GM18951 (cell line): ENCODE data around the gene MSLN.
"Not testable (repeated sequence)": the region's sequence is repeated elsewhere in the genome, so short reads cannot be mapped to it uniquely, and the experiment has no call there.

Experiments used
- POLR2A ChIP-seq: IDR thresholded peaks from 4 replicates; pipeline ENCODE4 v1.6.1; 2011; ENCODE audit warnings: mild to moderate bottlenecking; ENCODE audit not compliant: insufficient read length, insufficient read depth; ENCODE audit errors: extremely low read depth
- in situ Hi-C: fragments of 300-500 bp; cut with MboI; formaldehyde crosslinking; loops from one replicate; pipeline ENCODE4 v1.12.0; 2022; ENCODE audit warnings: low sequenced_read_pairs, mixed read lengths, inconsistent platforms; ENCODE audit not compliant: unreplicated experiment

MSLN gene

DNA sequence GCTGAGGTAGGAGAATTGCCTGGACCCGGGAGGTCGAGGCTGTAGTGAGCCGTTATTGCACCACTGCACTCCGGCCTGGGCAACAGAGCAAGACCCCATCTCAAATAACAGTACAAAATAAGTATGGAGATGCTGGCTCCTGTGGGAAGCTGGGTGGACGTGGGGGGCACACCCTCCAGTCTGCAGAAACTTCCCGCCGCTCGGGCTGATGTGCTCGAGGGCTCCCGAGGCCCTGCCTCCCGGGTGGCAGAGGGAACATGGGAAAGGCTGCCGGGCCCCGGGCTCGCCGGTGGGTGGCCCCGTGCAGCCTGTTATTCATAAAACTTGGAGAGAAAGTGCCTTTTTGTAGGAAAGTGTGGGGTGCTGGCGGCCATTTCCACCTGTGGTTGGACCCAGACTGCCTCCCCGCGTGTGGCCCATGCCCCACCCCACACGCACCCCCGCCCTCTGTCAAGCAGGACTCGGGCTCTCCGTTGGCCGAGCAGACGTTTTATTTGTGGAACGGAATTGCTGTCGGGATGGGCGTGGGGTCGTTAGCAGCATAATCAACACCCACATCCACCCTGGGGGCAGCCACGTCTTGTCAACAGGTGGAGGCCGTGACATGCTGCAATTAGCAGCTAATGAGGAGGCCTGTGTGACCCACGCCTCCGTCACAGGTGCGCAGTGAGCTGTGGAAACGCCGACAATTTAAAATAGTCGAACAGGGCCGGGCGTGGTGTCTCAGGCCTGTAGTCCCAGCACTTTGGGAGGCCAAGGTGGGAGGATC lies 12.4 kb upstream of the MSLN start:
- no peak for TF ChIP-seq POLR2A
- in situ Hi-C loops = no loop called here

DNA sequence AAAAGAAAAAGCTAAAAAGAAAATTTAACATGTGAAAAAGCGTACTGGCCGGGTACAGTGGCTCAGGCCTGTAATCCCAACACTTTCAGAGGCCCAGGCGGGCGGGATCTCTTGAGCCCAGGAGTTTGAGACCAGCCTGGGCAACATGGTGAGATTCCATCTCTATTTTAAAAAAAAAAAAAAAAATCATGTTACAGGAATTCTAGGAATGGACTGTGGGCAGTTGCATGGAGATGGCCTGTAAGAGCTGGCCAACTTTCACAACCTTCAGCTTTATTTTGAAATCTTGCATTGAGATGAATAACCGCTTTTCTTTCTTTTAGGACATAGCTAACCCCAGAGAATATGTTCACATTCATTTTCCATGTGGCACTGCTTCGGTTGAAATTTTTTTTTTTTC lies 11.5 kb upstream of the MSLN start:
- in situ Hi-C loops = no loop called here

DNA sequence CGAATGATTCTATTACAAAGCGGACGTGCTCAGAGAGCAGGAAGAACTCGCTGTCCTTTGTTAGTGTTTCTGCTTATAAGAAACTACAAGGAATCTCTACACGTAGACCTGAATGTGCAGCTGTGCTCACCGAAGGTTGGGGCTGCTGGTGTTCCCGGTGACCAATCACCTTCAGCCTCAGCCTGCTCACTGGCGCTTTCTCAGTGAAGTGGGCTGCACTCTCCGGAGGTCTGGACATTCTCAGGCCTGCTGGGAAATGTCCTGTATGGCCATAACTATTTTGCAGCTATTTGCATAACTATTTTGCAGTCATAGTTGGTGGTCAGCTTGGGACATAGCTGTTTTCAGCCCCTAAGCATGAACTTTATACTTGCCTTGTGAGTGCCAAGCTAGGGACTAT lies 10.0 kb upstream of the MSLN start:
- in situ Hi-C loops = no loop called here
- TF ChIP-seq POLR2A = no peak

More for the DNA sequence above, 11.5 kb upstream of the MSLN start:
- TF ChIP-seq POLR2A = no peak

DNA sequence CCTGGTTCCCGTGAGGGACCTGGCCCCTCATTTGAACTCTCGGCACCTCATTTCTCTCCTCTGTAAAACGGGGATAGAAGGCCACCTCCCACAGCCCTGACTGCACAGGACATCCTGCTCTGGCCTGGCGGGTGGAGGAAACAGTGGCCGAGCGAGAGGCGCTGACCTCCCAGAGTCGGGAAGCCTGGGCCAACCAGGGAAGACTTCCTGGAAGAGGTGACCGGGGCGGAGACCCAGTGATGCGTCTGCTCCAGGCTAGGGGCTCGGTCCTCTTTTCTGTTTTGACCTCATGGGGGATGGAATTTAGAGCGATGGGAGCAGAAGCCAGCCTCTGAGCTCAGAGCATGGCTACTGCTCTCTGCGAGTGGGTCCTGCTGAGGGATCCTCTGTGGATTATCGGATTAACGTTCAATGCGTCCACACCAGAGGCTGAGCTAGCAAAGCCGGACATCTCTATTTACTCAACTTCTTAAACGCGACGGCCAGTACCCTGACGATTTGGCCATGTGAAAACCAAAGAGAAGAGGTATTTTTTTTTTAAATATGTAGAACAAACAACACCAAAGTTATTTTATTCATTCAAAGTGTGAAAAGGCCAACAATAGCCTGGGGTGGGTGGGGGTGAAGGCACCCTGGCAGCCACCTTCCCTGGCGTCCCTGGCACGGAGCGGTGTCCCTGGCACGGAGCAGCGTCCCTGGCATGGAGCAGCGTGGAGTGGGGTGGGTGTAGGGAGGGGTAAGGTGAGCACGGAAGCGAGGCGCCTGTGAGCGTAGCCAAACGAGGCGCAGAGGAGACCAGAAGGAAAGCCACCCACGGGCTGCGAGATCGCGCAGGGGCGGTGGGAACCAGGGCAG lies 9.2 kb upstream of the MSLN start:
- in situ Hi-C loops = no loop called here
- TF ChIP-seq POLR2A = no peak

DNA sequence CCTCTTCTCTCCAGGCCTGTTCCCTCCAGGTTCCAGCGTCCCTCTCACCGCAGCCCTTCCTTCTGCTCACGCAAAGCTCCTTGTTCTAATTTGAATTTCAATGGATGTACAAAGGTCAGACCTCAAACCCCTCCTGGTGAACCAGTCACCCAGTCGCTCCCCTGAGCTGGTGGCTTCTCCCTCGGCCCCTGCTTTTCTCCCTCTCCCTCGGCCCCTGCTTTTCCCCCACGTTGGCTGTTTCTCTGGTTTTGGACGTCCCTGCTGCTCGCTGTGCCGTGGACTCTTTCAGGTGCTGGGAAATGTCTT lies 8.6 kb upstream of the MSLN start:
- TF ChIP-seq POLR2A = no peak
- in situ Hi-C loops = no loop called here

DNA sequence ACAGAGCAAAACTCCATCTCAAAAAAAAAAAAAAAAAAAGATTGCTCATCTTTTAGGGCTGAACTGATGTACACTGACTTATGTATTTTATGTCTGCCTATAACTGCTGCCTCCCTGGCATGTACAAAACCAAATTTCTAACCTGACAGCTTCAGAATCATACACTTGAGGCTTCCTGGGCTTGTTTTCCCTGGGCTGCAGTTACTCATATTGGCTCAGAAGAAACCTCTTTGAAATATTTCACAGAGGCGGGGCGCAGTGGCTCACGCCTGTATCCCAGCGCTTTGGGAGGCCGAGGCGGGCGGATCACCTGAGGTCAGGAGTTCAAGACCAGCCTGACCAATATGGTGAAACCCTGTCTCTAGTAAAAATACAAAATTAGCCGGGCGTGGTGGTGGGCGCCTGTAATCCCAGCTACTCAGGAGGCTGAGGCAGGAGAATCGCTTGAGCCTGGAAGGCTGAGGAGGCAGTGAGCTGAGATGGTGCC lies 6.4 kb upstream of the MSLN start:
- in situ Hi-C loops = not testable (repeated sequence)

DNA sequence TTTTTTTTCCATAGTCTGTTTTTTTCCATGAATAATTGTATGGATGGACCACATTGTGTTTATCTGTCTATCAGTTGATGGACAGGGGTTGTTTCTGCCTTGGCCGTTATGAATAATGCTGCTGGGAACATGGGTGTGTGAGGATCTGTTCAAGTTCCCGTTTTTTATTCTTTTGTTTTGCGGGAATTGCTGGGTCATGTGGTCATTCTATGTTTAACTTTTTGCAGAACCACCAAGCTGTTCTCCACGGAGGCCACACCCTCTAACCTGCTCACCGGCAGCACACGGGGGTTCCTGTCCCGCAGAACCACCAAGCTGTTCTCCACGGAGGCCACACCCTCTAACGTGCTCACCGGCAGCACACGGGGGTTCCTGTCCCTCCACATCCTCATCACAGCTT lies 5.9 kb upstream of the MSLN start:
- TF ChIP-seq POLR2A = no peak
- in situ Hi-C loops = no loop called here

DNA sequence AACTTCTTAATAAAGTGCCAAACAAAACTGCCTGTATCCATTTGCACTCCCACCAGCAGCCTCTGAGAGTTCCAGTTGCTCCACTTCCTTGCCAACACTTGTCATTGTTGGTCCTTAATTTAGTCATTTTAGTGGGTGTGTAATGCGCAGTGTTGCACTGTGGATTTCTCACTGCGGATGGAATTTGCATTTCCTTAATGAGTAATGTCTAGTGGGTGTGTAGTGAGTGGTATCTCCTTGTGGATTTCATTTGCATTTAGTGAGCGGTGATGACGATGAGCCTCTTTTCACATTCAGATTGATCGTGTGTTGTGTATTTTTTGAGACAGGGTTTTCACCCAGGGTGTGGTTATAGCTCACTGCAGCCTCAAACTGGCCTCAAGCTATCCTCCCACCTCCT lies 4.1 kb upstream of the MSLN start:
- no peak for TF ChIP-seq POLR2A
- in situ Hi-C loops = no loop called here

DNA sequence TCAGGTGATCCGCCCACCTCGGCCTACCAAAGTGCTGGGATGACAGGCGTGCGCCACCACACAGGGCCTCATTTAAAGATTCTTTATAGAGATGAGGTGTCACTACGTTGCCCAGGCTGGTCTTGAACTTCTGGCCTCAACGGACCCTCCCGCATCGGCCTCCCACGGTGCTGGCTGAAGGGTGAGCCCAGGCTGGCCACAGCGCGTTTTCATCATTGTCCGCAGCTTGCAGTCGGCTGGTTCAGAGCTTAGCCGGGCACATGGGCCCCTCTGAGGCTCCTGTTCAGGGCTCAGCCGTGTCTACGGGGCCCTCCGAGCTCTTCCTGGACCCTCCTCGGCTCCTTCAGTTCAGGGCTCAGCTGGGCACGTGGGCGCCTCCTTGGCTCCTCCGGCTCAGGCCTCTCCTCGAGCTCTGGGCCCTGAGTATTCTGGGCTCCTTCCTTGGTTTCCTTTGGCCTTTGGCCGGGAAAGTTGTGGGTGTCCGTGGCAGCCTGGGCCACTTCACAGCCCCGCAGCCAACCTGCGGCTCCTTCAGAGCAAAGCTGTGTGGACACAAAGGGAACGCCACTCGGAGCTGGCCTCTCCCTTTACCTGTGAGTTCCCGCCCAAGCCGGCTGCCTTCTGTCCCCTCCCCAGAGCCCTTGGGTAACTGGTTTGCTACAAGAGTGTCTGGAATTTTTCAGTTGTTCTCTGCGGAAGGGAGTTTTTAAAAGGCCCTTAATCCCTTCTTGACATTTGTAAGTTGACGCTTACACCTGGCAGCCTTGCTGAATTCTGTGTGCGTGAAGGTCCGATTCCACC lies 1.2 kb upstream of the MSLN start:
- no peak for TF ChIP-seq POLR2A
- in situ Hi-C loops = no loop called here

DNA sequence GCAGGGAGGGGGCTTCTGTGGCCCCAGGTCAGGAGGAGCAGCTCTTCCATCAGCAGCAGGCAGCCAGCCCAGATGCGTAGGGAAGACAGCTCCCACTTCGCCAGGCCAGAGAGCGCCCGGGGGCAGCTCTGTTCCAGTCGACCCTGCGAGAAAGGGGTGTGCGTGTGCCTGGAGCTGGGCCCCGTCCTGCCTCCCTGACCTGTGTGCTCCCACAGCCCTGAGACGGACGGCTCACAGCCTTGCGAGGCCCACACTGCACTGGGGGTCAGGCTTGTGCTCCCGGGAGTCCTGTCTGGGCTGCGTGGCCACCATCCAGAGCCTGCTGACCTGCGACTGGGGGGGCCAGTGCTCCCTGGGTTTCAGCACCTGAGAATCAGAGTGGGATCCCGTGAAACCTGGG lies 469 bp upstream of the MSLN start:
- in situ Hi-C loops = no loop called here
- TF ChIP-seq POLR2A = no peak

DNA sequence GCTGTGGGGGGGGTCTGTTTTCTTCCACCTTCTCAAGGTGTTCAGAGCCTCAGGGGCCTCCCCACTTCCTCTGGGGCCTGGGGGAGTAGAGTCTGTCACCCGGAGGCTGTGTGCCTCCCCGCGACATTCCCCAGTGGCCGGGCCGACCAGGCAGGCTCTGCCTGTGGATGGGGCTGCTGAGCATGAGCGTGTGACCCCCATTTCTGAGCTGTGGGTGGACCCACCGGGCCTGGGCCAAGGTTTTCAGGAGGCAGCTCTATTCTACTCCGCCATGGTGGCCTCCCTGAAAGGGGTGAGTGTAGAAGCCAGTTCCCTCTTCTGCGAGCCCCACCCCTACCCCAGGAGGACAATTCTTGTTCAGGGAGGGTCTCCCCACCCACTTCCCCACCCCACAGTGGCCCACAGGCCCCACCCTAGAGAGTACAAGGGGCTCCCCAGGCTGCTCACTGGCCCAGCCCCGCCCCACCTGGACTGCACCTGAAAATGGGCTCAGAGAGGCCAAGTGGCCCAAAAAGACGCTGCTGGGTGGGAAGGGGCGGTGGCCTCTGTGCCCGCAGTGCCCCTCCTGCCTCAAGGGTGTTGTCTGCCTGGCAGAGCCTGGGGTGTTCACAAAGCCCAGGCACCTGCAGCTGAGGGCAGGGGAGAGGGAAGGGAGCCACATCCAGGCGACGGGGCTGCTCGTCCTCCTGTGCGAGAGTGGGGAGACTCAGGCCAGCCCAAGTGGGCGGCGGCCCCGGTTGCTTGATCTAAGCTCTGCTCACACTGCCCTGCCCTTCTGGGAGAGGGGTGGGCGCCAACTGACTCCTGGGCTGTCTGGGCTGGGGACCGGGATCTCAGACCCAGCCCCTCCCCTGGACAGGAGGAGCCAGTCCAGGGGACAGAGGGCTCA lies 1.3 kb downstream of the MSLN start:
- in situ Hi-C loops = no loop called here
- TF ChIP-seq POLR2A = no peak

DNA sequence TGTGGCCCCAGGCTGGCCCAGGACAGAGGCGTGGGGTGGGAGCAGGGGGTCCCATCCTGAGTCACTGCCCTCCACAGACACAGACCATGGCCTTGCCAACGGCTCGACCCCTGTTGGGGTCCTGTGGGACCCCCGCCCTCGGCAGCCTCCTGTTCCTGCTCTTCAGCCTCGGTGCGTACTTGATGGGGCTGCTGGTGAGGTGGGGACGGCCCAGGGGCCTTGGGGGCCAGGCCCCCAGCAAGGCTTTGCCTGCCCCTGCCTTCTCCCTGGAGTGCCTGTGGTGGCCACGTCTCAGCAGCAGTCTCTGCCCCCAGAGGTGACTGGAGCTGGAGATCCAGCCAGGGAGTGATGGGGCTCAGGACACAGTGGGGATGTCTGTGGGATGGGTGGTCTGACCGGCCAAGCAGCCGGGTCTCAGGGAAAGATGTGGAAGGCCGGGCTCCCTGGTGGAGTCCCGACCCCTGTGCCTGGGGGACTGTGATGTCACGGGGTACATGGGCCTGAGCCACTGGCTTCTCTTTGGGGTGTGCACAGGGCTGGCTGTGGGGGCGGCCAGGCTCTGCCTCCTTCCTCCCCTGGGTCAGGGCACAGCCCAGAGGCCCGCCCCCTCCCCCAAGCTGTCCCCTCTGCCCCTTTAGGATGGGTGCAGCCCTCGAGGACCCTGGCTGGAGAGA lies 2.2 kb downstream of the MSLN start:
- TF ChIP-seq POLR2A = no peak
- in situ Hi-C loops = no loop called here
